ENCODE results near the gene PTPA.
A peak's percentile ranks its signal among the peaks of the same experiment; 100 is the strongest.
"Not testable (repeated sequence)": the region's sequence is repeated elsewhere in the genome, so short reads cannot be mapped to it uniquely, and the experiment has no call there.

Gene PTPA

DNA sequence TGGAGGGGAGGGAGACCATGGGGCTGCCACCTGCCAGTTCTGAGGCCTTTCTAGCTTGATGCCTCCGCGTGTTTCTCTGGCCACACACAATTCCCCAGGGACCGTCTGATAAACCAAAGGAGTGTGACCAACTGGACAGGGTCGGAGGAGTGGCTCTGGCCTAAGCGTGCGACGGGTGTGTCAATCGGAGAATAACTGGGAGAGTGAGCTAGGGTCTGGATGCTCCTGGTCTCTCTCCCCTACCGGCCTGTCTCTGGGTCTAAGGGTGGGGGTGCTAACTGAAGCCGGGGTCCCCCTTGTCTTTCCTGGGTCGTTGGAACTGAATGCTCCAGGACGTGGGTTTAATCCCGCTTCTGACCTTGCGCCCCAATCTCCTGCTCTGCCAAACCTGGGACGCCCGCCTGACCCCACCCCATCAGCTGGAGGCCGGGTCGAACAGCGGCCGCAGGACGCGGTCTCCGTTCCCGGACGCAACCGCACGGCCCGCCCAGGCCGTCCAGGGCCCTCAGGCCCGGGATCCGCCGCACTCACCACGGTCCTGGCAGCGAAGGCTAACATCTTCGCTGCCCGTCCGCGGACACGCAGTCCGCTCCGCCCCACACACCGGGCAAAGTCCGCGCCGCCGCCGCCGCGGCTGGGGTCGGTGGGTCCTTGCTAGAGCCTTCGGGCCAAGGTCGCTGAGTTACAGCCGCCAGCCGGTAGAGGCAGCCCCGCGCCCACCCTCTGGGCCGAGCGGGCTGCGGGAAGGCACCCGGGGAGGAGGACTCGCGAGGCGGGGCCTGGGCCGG, 1.1 kb upstream of the PTPA start:
- peak; percentile 29 for DNase-seq (ENCODE audit: low read depth)

DNA sequence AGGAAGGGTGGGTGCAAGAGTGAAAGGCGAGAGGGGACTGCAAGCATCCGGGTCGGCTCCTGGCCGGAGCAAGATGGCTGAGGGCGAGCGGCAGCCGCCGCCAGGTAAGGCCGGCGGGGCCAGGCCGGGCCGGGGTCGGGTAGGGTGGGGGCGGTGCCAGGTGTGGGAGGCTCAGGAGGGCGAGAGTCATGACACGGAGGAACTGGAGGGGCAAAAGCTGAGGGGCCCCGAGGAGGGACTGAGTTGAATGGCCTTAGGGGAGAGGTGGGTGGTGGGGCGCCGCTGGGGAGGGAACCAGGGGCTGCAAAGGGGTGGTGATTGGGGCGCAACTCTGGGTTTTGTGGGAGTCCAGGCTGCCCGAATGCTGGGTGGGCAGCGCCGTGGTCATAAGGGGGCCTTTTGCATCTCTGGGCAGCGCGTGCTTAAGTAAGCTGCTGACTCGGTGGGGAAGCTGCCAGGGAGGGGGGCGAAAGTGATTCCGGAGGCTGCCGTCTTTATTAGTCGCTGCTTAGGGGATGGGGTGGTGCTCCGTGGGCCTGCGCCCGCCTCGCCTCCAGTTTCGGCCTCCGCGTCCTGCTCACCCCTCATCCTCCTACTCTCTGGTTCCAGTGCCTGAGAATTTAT, 425 bp downstream of the PTPA start:
- DNase-seq (ENCODE audit: low read depth): peak; percentile 11

DNA sequence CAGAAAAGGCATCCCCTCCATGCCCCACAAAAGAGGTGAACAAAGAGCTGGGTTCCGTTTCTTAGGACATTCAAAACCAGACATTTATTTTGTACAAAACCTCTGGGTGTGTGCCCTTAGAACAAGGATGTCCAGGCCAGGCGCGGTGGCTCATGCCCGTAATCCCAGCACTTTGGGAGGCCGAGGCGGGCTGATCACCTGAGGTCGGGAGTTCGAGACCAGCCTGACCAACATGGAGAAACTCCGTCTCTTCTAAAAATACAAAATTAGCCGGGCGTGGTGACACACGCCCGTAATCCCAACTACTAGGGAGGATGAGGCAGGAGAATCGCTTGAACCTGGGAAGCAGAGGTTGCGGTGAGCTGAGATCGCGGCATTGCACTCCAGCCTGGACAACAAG, 1.3 kb downstream of the PTPA start:
- DNase-seq (ENCODE audit: low read depth): not testable (repeated sequence)

DNA sequence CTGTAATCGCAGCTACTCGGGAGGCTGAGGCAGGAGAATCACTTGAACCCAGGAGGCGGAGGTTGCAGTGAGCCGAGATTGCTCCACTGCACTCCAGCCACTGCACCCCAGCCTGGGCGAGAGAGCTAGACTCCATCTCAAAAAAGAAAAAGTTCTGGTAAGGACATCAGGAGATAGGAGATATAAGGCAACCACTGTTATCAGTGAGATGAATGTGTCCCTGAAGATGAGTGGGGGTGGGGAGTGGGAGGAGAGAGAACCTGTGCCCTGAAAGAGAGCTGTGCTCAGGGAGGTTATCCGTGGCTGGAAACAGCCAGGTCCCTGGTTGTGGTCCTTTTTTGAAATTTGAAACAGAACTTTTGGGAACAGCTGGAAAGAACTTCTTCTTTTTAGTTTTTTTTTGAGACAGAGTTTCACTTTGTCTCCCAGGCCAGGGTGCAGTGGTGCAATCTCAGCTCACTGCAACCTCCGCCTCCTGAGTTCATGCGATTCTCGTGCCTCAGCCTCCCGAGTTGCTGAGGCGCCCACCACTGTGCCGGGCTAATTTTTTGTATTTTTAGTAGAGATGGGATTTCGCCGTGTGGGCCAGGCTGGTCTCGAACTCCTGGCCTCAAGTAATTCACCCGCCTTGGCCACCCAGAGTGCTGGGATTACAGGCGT, 2.6 kb downstream of the PTPA start:
- no peak for DNase-seq (ENCODE audit: low read depth)

DNA sequence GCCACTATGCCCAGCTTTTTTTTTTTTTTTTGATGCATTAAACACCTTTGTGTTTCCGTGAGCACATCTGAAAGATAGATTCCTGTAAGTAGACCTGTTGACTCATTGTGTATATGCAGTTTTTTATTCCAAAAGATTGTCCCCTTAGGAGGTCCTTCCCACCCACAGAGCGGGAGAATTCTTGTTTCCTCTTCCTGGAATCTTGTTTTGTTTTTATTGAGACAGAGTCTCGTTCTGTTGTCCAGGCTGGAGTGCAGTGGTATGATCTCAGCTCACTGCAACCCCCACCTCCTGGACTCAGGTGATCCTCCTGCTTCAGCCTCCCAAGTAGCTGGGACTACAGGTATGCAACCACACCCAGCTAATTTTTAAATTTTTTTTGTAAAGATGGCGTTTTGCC, 7.6 kb downstream of the PTPA start:
- DNase-seq (ENCODE audit: low read depth): no peak

DNA sequence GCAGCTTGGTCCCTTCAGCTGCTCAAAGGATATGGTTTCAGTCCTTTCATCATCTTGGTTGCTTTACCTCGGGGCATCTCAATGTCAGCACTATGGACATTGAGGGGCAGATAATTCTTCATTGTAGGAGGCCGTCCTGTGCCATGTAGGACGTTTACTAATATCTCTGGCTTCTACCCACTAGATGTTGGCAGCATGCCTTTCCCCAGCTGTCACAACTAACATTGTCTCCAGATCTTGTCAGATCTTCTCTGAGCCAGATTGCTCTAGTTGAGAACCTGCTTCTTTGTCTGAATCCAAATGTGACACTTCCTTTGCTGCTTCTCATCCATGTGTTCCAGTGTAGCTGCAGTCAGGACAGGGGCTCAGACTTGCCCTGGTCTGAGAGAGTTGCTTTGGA, 10.3 kb downstream of the PTPA start:
- DNase-seq (ENCODE audit: low read depth): no peak

DNA sequence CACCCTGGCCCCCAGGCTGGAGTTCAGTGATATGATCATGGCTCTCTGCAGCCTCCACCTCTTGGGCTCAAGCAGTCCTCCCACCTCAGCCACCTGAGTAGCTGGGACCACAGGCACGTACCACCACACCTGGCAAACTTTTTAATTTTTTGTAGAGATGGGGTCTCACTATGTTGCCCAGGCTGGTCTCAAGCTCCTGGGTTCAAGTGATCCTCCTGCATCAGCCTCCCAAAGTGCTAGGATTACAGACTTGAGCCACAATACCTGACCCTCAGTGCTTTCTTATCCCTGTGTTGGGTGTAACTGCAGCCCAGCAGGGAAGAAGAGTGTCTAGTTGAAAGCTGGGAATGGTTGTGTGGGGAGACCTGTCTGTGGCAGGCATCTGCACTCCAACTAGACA, 10.9 kb downstream of the PTPA start:
- no peak for DNase-seq (ENCODE audit: low read depth)

DNA sequence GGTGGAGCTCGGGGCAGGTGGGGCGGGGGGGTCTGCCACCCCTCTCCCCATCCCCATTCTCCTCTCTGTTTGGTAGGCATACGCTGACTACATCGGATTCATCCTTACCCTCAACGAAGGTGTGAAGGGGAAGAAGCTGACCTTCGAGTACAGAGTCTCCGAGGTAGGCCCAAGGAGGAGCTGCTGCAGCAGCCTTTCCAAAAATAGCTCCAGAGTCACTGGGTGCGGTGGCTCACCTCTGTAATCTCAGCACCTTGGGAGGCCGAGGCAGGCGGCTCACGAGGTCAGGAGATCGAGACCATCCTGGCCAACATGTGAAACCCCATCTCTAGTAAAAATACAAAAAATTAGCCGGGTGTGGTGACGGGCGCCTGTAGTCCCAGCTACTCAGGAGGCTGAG, 11.8 kb downstream of the PTPA start:
- not testable (repeated sequence) for DNase-seq (ENCODE audit: low read depth)

DNA sequence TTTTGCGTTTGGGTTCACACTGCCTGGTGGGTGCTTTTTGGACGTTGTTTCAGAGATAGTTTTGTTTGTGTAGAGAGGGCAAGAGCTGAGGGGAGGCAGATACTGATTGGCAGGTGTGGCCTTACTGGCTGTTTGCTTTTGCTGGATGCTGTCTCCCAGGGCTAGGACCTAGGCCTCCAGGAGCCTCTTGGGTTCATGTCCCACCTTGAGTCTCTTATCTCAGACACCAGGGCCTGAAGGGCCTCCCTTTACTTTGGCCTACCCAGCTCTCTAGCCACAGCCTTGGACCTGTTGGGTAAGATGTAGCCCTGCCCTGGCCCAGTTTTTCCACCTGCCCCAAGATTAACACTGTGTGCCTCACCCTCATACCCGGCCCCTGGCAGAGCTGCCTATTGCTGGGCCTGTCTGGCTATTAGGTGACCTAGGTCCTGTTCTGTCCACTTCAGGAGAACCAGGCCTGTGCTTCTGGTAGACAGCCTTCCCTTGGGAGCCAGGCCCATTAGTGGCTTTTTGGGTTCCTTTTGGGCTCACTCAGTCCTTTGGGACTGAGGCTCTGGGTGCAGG, 13.4 kb downstream of the PTPA start:
- no peak for DNase-seq (ENCODE audit: low read depth)

DNA sequence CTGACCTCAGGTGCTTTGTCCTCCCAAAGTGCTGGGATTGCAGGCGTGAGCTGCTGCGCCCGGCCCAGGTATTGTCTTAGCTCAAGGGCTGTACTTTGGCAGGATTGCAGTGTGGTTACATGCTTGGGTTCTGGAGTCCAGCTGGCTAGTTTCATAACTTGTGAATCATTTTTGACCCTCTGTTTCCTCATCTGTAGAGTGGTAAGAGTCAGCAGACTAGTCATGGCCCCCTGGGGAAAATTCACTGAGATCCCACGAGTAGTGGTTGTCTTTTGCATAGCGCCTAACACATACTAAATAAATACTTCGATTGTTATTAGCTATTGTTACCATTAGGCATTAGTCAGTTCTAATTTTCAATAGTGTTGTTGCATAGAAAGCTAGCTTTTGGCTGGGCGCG, 14.3 kb downstream of the PTPA start:
- no peak for DNase-seq (ENCODE audit: low read depth)

DNA sequence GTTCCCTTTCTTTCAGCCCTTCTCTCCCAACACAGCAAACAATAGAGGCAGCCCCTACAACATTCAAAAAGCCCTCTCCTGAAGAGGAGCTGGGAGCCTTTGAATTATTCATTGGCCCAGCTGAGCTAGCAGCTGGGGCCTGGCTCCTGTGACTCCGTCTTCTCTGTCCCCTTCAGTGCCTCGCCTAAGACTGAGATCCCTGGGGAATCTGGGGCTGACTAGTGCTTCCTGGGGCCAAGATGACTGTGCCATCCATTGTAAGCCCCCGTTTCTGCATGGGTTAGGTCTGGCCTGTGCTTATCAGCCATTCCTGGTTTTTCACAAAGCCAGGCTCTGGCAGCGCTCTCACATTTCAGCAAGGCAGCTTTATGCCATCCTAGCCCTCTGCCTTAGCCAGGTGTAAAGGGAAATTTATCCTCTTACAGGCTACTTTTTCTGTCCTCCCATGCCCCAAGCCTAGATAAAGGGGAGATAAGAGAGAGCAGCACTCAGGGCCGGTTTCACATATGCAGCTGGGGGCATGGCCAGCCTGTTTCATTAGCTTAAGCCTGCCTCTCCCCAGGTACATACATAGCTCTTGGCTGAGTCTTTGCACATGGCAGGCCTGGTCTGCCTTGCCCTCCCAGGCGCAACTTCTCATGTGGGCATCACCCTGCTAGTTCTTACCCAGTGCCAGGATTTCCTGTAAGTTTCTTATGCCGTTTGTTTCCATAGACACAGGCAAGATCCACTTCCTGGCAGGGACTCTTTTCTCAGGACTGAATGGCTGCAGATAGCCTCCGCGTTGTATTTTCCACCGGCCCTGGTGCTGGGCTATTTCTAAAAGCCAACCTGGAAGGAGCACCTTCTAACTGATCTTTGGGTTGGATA, 15.8 kb downstream of the PTPA start:
- no peak for DNase-seq (ENCODE audit: low read depth)

DNA sequence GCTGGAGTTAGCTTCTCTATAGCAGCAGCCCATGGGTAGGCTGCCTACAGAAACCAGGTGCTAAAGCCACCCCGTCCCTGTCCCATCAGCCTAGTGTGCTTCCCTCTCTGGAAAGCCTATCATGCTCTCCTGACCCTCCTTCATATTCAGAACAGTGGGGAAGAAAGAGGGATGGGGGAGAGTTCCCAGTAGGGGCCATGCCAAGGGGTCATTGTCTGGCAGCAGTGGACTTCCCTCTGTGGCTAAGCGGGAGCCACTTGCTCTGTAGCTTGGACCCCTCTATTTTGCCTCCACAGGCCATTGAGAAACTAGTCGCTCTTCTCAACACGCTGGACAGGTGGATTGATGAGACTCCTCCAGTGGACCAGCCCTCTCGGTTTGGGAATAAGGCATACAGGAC, 17.5 kb downstream of the PTPA start:
- DNase-seq (ENCODE audit: low read depth): no peak

DNA sequence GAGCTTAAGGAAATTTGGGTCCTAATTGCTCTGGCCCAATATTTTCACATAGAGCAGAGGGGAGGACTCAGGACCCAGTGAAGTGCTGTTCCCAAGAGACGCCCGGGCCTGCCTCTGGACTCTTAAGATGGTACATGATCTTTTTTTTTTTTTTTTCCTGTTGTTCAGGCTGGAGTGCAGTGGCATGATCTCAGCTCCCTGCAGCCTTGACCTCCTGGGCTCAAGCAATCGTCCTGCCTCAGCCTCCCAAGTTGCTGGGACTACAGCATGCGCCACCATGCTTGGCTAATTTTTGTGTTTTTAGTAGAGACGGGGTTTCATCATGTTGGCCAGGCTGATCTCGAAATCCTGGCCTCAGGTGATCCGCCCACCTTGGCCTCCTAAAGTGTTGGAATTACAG, 19.1 kb downstream of the PTPA start:
- not testable (repeated sequence) for DNase-seq (ENCODE audit: low read depth)

DNA sequence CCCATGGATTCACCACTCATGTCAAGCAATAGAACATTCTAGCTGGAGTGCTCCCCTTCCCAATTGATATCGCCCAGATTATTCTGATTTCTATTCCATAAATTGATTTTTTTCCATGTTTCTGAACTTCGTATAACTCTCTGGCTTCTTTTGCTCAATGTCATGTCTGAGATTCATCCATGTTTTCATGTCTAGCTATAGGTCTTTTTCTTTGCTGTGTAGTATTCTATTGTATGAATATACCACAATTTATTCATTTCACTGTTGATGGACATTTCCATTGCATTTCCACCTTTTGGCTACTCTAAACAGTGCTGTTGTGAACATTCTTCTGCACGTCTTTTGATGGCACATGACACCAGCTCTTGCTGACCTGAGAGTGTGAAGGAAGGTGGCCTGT, 19.6 kb downstream of the PTPA start:
- DNase-seq (ENCODE audit: low read depth): no peak

DNA sequence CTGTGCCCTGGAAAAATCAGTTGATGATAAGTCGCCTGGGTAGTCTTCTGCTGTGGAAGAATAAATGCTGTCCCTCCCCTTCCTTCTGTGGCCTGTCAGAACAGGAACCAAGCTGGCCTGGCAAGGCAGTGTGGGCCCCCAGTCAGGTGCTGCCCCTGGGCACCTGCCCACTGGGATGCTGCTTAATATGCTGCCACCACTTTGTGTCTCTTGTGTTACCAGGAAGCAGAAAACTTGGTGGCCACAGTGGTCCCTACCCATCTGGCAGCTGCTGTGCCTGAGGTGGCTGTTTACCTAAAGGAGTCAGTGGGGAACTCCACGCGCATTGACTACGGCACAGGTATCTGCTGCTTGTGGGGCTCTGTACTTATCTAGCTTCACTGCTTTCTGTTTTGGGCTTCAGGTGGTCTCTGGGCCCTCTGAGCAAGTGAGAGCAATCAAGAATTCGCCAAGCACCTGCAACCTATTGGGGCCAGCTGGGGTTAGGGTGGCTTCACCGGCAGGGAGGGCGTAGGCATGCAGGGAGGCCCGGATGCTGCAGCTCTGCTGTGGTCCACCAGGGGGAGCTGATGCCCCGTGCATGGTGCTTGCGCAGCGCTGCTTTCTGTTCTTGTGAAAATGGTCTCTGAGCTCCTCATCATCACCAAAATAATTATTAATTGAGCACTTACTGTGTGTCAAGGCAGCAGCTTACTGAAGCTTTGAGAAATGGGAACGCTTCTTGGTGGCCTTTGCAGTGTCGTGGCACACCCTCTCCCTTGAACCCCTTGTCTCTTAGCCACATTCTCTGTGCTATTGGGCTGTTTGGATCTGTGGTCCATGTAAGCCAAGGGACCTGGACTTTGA, 20.3 kb downstream of the PTPA start:
- no peak for DNase-seq (ENCODE audit: low read depth)

DNA sequence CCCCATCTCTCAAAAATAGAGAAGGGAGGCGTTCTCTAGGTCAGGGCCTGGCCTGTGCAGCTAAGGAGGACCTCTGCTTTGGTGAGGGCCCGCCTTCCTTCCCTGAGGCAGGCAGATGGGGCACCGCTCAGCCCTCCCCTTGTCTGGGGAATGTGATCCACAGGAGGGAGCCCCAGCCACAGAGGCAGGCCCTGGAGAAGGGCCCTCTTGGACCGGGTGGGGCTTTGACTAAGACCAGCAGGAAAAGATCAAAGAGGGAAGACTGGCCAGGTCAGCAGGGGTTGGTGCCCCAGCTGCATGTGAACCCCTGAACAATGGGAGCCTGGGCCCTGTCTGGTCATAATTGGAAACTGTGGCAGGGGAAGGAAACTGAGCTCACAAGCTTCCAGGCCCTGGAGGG, 21.9 kb downstream of the PTPA start:
- DNase-seq (ENCODE audit: low read depth): no peak

DNA sequence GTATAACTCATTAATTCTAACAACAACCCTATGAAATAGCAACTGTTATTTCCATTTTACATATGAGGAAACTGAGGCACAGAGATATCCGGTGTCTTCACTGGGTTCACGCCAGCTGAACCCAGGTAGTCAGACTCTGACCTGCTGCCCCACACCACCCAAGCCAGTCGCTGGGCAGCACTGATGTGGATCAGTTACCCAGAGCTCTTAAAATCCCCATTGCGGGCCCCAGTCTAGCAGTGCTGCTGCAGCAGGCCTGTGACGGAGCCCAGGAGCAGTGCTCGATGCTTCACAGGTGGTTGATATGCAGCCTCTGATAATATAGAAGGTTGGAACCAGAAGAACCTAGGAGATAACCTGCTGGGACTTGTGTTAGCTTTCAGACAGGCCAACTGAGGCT, 24.3 kb downstream of the PTPA start:
- DNase-seq (ENCODE audit: low read depth): no peak

DNA sequence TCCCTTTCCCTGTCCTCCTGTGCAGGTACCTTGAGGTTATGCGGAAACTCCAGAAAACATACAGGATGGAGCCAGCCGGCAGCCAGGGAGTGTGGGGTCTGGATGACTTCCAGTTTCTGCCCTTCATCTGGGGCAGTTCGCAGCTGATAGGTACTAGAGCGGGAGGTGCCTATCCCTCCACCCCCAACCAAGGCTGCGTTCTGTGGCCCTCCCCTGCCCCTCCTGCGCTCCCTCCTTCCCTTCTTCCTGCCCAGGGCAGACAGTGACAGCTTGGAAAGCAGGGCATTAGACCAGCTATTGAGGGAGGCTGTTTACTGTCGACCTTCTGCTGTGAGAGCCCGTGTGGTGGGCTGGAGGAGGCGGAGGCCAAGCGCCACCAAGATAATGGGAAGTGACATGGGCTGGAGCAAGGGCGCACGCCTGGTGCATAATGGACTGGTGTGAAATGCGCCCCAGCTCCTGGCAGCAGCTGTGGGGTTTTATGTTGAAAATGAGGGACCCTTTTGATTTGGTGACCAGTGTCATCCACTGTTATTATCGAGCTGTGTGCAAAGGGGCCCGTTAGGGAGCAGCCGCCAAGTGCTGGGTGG, 25.3 kb downstream of the PTPA start:
- no peak for DNase-seq (ENCODE audit: low read depth)

DNA sequence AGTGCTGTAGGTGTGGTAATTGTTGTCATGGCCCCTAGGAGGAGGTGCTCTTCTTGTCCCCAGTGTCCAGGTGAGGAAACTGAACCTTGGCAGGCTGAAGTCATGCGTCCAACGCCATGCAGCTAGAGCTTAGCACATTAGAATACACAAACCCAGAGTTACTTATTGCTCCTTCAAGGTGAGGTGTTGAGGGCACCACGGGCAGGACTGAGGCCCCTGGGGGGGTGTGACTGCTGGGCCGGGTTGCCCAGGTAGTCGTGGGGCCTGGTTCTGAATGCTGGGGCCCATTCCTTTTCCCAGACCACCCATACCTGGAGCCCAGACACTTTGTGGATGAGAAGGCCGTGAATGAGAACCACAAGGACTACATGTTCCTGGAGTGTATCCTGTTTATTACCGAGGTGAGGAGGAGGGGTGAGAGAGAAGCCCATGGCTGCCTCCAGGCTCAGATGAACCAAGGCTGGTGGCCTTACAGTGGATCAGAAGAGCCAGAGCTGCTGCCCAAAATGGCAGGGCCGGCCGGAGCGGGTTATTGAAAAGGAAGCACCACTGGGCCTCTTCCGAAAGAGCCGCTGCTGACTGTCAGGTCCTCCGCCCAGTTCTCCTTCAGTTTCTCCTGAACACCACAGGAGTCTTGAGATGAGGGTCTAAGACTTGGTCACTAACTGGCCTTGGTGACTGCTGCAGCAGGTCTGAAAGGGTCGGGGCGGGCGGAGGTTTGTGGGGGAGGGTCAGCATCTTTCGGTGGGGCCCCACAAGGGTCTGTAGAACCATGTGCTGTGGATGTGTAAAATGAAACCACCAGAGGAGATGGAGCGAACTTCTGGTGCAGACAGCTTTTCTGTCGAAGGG, 26.3 kb downstream of the PTPA start:
- DNase-seq (ENCODE audit: low read depth): no peak

DNA sequence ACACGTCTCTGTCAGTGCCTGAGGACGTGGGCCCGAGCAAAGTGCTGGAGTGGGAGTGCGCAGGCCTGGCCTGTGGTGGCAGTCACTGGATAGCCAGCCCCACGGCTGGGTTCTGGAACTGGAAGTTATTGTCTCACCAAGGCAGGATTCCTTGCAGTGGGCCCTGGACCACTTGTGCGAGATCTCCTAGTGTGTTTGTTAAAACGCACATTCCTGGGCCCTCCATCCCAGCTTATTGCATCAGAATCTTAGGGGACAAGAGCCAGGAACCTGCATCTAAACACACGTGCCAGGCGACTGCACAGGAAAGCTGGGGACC, 26.9 kb downstream of the PTPA start:
- no peak for DNase-seq (ENCODE audit: low read depth)
